ENCODE data around the gene INPP5A. TPM values are rescaled to one million over a fixed set of nuclear protein-coding genes. Genes with fewer than 3 reads are reported as not detected.
A peak's percentile ranks its signal among the peaks of the same experiment; 100 is the strongest.

Gene INPP5A
- total RNA-seq, 2 donors from 2014 or later = 9.2 to 14.5 TPM

GRCh38 chr10:132657748-132658147 lies 120.2 kb downstream of the INPP5A start:
- no peak for TF ChIP-seq POLR2A (IDR thresholded peaks at IDR 0.05)
- TF ChIP-seq CTCF (IDR thresholded peaks at IDR 0.05) = no peak
- peaks cover 41% of the 10 kb centered on the region for H3K4me1 ChIP-seq
- no peaks in the 10 kb centered on the region for H3K36me3 ChIP-seq (replicated peaks in 1 of 2; ENCODE audit: insufficient read depth in 1 of 2, low read depth in 2 of 2)
- ATAC-seq = no peak
- peak in 1 of 4 donors; percentile 10 for DNase-seq
- H3K9me3 ChIP-seq = peaks cover 0 to 3% (median 0%) of the 10 kb centered on the region in 3 donors
- intact Hi-C loops (cut with DNase I) = loop anchor here (10.0 kb wide), 1 partner anchor 127 kb away; the partner anchor contains the start of gene NKX6-2
- no peak overlapping the region for H3K4me3 ChIP-seq
- H3K27ac ChIP-seq = no peak overlapping the region
- no peaks in the 10 kb centered on the region for H3K27me3 ChIP-seq
- 57 to 74% methylated on average over 12 to 16 of the region's 16 CpGs for WGBS, 2 donors

DNA sequence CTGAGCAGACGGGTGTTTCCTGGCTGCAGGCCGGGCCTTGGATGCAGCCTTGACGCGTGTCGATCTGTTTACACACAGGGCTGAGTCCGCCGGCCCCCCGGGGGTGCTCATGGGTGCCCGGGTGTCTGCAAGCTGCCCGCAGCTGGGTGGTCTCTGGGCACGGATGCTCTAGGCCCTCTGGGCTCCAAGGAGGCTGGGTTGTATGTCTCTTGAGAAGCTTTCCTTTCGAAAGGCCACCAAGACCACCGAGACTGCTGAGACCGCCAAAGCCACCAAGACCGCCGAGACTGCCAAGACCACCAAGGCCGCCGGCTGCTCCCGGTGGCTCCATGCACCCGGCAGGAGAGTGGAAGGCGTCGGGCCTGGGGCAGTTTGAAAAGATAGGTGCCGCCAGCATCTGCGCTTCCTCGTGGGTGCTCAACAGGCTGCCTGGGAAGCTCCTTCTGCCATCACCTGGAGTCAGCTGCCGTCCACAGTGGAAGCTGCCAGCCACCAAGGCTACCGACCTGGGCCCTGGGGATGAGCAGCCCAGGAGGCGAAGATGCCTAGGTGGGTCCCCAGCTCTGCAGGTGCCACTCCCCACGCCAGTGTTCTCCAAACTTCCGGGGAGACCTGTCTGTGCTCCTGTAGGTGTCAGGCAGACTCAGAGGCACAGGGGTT lies 121.1 kb downstream of the INPP5A start:
- intact Hi-C loops (cut with DNase I) = loop anchor here (10.0 kb wide), 1 partner anchor 126 kb away; the partner anchor contains the start of gene NKX6-2
- H3K4me3 ChIP-seq = no peak overlapping the region
- peaks cover 41% of the 10 kb centered on the region for H3K4me1 ChIP-seq
- TF ChIP-seq POLR2A (IDR thresholded peaks at IDR 0.05) (no peak), CTCF (IDR thresholded peaks at IDR 0.05) (no peak)
- no peaks in the 10 kb centered on the region for H3K36me3 ChIP-seq (replicated peaks in 1 of 2; ENCODE audit: insufficient read depth in 1 of 2, low read depth in 2 of 2)
- no peaks in the 10 kb centered on the region for H3K27me3 ChIP-seq
- DNase-seq (no peak), ATAC-seq (no peak)
- H3K9me3 ChIP-seq = peaks cover 0 to 3% (median 0%) of the 10 kb centered on the region in 3 donors
- peak overlapping the region in 2 of 4 donors; percentile 17 to 25 for H3K27ac ChIP-seq
- 71 to 85% methylated on average over 16 to 30 of the region's 30 CpGs for WGBS, 2 donors

DNA sequence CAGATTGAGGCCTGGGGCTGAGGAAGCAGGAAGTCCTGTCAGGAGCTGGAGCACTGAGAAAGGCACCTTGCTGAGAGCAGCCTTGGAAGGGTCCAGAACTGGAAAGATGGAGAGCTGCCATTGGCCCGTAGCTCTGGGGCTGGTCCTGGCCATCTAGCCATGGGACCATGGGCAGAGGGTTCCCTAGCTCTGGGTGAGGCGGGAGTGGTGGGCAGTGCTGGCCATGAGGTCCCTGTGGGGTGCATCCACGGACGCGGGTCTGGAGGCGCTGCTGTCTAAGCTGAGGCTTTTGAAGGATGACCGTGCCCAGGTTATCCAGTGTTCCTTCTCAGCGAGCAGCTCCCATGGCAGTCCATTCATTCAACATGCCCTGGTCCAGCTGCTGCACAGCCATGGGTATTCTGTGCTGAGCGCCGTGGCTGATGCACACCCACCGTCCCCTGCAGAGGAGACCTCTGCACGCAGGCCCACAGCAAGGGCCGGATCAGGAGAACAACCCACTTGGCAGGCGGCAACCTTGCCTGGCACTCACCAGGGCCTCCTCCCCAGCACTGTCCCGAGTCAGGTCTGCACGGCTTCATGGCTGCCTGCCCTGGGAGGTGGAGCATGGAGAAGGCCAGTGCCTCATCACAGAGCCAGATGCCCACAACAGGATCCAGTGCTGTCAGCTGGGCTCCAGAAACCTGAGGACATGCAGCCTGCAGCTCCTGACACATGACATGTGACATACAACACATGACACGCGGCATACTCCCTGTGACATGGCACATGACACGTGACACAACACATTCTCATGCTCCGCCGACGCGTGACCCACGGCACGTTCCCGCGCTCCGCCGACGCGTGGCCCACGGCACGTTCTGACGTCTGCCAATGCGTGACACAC lies 121.9 kb downstream of the INPP5A start:
- 83 to 94% methylated on average over 24 to 35 of the region's 35 CpGs for WGBS, 2 donors
- ATAC-seq = no peak
- DNase-seq = peak in 1 of 4 donors; percentile 26
- no peak overlapping the region for H3K4me3 ChIP-seq
- intact Hi-C loops (cut with DNase I) = loop anchor here (10.0 kb wide), 1 partner anchor 125 kb away; the partner anchor contains the start of gene NKX6-2
- no peaks in the 10 kb centered on the region for H3K27me3 ChIP-seq
- peaks cover 41% of the 10 kb centered on the region for H3K4me1 ChIP-seq
- H3K36me3 ChIP-seq (replicated peaks in 1 of 2; ENCODE audit: insufficient read depth in 1 of 2, low read depth in 2 of 2) = no peaks in the 10 kb centered on the region
- H3K27ac ChIP-seq = no peak overlapping the region
- H3K9me3 ChIP-seq = peaks cover 0 to 3% (median 0%) of the 10 kb centered on the region in 3 donors
- no peak for TF ChIP-seq CTCF (IDR thresholded peaks at IDR 0.05)
- no peak for TF ChIP-seq POLR2A (IDR thresholded peaks at IDR 0.05)

DNA sequence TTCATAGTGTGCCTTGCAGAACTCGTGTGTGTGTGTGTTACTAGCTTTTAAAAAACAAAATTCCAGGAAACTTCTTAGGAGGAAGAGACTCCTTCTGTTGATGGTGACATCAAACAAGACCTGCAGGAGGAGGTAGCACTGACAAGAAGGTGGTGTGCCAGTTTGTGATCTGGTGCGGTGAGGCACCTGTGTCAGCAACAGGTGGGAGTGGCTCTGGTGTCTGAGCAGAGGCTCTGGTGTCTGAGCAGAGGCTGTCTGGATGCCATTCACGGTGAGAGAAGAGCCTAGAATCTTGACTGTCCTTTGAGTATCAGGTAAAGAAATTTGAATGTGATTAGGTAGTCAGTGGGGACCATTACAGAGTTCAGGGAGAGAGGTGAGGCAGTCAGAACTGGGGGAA lies 122.8 kb downstream of the INPP5A start:
- Histone ChIP-seq H3K4me1 (peaks cover 35% of the 10 kb centered on the region), H3K27me3 (no peaks in the 10 kb centered on the region), H3K4me3 (no peak overlapping the region), H3K9me3 (peaks cover 0 to 3% (median 0%) of the 10 kb centered on the region in 3 donors), H3K36me3 (replicated peaks in 1 of 2; ENCODE audit: insufficient read depth in 1 of 2, low read depth in 2 of 2) (no peaks in the 10 kb centered on the region), H3K27ac (no peak overlapping the region)
- intact Hi-C loops (cut with DNase I) = no loop called here
- ATAC-seq = no peak
- 88 to 92% methylated on average over 3 of the region's 3 CpGs for WGBS, 2 donors
- TF ChIP-seq POLR2A (IDR thresholded peaks at IDR 0.05) (no peak), CTCF (IDR thresholded peaks at IDR 0.05) (no peak)
- DNase-seq = no peak
